Cerebellar cortex (tissue), 1 donor: Measurements from ENCODE around the gene FAM110A.
A peak's percentile ranks its signal among the peaks of the same experiment; 100 is the strongest.
"Not testable (repeated sequence)": the region's sequence is repeated elsewhere in the genome, so short reads cannot be mapped to it uniquely, and the experiment has no call there.

Experiments
- DNase-seq: peaks from one replicate; pipeline ENCODE4 v3.0.0-alpha.2; 2015; ENCODE audit warnings: low spot score

FAM110A gene

GRCh38 chr20:873875-874607, 40.5 kb downstream of the FAM110A start:
- no peak for DNase-seq

DNA sequence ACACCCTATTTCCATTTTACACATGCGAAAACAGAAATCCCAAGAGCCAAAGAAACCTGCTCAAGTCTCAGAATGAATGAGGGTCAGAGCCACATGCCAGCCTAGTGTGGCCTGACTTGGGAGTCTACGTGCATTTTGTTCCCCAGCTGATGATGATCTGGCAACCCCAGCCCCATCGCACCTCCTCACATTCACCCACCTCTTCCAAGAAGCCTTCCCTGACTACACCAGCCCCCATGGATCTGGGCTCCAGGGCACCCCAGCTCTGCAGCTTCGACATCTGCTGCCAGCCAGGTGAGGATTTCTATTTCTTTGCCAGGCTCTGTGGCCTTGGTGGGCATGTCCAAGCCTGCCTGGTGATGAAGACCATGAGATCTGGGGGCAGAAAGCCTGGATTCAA, 41.6 kb downstream of the FAM110A start:
- DNase-seq = no peak

DNA sequence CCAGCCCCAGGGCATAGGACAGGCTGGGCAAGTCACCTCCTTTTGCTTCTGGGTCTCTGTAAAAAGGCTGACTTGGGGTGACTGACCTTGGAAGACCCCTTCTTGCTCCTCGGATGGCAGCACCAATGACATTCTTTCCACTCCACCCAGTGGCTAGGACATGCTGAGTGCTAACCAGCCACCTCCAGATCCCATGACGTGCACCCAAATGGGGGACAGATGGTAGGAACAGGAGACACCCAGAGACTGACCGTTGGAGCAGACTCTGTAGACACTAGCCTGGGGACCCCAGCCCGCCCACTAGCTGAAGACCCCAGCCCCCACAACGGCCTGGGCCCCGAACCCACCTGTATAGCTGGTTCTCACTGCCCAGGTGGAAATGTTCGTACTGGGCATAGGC, 44.3 kb downstream of the FAM110A start:
- DNase-seq = no peak

DNA sequence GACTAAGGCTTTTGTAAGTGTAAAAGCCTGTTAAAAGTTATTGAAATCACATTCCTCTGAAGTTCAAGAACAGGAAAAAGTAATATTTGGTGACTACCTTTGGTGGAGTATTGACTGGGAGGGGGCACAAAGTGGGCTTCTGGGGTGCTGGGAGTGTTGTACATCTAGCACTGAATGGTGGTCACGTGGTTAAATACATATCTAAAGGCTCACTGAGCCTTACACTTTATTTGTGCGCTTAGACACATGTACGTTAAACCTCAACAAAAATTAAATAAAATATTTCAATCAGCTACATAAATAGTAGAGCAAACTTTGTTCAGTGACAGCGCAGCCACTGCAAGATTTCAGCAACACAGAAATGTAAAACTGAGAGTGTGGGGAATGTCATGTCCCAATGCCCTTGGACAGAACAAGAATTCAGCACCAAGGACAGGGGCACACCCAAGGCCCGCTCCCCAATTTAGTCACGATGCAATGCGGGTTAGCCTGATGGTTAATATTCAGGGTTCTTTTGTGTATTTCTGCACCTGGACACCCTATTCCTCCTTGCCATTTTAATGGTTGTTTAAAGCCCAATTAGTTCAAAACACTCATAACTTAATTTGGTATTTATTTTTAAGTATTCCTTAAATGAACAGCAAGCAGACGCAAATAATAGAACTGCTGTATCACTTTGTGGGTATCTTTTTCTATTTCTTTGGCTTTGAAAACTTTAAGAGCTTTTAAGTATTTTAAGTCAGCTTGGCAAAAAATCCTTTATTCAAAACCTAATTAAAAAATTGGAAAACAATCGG, 45.2 kb downstream of the FAM110A start:
- DNase-seq = no peak

DNA sequence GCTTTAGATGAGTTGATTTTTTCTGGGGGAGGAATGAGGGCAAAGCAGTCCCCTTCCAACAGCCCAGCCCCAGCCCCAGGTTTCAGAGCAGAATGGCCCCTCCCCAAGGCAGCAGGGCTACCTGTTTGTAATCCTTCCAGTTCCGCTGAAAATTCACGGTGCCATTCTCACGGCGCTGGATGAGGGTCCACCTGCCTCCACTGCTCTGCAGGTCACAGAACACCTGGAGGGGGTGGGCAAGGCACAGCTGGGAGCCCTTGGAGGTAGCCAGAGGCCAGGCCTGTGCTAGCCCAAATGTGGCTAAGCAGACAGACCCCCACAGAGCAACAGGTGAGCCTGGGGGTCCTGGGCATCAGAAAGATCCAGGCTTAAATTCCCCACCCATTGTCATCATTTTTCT, 46.1 kb downstream of the FAM110A start:
- DNase-seq = no peak

DNA sequence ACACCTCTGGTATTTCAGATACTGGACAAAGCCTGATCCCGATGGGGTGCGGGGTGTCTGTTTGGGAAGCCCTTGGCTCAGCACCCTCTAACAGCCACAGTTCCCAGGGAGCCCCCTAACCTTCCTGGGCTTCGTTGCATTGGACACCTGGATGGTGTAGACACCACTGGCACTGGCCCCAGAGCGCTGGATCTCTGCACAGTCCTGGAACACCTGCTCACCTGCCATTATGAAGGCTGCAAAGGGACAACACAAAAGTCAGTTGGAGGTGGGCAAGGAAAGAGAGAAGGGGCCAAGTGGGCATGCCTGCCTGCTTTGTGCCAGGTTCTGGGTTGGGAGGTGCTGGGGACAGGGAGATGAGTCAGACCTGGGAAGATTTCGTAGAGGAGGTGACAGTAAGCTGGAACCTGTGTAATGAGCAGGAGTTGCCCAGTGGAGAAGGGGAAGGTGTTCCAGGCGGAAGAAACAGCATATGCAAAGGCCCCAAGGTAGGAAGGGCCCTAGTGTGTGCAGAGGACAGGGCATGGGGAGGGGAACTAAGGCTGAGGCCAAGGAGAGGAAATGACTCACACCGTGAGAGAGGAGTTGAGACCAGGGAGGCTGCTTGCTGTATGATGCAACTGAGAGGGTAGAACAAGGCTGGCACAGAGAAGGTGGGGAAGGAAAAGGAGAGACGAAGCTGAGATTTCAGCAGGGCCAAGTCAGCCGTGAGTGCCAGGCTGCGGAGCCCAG, 47.7 kb downstream of the FAM110A start:
- DNase-seq = no peak

GRCh38 chr20:881783-882144, 48.2 kb downstream of the FAM110A start:
- DNase-seq = no peak

DNA sequence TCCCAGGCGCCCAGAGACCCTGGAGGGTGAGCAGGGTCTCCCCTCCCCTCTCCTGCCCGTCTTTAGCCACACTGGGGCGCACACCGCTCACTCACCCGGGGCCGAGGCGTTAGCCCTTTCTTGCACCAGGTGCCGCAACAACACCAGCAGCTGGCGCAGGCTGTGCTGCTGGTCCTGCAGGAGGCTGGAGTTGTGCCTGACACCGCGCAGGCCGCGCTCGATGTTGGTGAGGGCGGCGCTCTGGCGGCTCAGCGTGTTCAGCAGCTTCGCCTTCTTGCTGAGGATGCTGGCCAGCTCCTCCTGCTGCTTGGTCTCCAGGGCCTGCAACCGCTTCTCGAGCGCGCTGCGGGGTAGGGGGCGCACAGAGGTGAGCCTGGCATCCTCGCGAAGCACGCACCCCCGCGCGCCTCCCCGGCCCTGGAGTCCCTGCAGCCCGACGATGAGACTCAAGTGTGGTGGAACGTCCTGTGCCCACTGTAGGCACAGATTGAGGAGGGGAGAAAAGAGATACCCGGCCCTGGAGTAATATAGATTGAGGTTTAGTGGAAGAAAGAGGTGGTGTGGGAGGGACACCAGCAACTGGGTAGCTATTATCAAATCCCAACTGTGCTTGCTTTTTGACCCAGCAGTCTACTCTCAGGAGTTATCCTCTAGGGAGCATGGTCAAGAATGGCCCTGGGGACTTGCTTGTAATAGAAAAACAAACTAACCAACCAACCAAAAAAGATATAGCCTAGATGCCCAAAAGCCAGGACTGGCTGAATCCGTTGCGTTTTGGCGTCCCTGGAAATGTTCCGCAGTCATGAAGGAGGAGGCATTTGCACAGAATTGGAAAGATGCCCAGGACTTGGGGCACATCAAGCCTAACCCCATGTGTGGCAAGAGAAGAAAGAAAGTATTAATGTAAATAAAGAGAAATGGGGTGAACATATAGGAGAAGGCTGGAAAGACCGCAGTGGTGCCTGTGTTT, 51.8 kb downstream of the FAM110A start:
- no peak for DNase-seq

- DNase-seq = no peak
Measured at GRCh38 chr20:887137-887536, 53.6 kb downstream of the FAM110A start.

DNA sequence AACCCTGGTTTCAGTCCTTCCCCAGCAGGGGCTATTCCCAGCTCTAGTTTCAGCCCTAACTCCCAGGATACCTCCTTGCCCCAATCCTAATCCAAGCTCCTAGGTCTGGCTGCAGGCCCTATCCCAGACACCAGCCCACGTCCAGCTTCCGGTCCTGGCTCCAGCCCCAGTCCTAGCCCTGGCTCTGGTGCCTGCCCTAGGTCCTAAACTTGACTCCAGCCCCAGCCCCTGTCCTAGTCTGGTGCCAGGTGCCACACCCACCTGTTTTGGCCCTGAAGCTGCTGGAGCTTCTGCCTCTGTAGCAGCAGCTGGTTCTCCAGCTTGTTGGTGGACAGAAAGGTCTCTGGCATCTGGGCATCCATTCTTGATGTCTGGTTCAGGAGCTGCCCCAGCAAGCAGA, 54.5 kb downstream of the FAM110A start:
- no peak for DNase-seq

DNA sequence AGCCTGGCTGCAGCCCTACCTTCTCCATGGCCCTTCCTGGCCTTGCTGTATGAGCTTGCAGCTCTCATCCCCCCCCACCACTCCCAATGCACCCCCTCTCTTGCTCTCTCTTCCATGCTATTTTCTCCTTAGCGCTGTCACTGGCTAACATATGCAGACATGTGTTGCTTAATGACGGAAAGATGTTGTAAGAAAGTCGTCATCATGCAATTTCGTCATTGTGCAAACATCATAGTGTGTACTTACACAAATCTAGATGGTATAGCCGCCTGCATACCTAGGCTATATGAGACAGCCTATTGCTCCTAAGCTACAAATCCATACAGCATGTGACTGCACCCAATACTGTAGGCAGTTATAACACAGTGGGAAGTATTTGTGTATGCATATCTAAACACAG, 55.6 kb downstream of the FAM110A start:
- DNase-seq = no peak

DNA sequence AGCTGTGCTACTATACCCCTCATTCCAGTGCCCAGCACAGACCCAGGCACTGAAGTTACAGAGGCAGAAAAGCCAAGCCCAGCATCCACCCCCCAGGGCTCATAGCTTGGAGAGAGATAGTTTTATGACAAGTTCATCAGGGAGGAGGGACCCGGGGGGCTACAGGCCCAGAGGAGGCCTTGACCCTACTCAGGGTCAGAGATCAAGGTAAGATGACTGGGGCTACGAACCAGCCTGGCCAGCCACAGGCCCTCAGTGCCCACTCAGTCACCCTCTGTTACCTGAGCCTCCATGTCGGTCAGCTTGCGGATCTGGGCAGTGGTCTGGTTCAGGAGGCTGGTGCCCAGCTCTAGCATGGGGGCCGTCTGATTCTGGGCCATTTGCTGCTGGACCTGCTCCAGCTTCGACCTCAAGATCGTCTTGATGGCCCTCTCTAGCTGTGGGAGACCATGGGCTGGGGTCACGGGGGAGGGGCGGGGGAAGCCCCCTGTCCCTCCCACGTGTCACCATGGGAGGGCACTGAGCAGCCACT, 56.5 kb downstream of the FAM110A start:
- no peak for DNase-seq

DNA sequence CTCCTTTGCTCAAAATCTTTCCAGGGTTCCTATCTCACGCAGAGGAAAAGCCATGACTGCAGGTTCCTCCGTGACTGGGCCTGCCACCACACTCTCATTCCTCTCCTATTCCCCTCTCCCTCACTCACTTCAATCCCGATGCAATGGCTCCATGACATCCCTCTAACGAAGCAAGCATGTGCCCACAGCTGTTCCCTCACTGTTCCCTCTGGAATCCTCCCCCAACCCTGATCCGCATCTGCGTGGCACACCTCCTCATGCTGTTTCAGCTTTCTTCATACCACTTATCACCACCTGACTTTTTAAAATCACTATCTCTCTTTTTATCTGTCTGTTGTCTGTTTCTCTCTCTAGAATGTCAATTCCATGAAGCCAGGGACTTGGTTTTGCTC, 57.1 kb downstream of the FAM110A start:
- DNase-seq = no peak

DNA sequence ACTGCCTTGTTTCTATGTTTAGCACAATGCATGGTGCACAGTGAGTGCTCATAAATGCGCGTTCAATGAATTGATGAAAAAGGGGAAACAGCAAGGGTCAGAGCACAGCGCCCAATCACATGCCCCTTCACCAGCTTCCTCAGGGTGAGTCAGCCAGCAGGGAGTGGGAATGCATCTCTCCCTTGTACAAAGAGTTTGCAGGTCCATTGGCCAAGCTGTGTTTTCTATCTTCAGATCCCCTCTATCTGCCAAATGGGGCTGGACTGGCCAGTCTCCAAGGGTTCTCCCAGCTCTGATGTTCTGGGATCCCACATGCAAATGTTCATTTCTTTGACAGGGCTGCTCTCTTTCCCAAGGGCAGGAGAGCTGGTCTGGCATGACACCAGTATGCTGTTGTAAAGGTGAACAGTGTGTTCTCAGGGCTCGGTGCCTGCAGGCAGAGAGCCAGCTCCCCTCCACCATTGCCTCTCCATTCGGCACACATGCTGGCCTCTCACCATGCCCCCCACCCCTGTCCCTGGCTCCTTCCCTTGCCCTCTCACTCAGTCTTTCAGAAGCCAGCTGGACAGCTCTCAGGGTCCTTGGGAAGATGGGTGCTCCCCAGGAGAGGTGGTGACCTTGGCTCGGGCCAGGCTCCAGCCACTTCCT, 57.7 kb downstream of the FAM110A start:
- DNase-seq = peak; percentile 26

- no peak for DNase-seq
Measured at GRCh38 chr20:891706-892080, 58.2 kb downstream of the FAM110A start.

GRCh38 chr20:892371-892770, 58.9 kb downstream of the FAM110A start:
- DNase-seq = not testable (repeated sequence)
